SK-N-SH treated with all-trans-retinoic acid at 6 μM for 48 hours (cell line): Measurements from ENCODE around the gene CLCF1.

Experiments
- RARB ChIP-seq: fragments of 250-450 bp; sonication (Bioruptor Pico); IDR thresholded peaks from 2 replicates; pipeline ENCODE4 v1.8.0; 2021; ENCODE audit warnings: mild to moderate bottlenecking, moderate library complexity
- ZFP3 ChIP-seq: fragments of 250-450 bp; sonication (Bioruptor Pico); IDR thresholded peaks from 2 replicates; pipeline ENCODE4 v1.5.0; 2020; ENCODE audit warnings: mild to moderate bottlenecking, moderate library complexity

DNA sequence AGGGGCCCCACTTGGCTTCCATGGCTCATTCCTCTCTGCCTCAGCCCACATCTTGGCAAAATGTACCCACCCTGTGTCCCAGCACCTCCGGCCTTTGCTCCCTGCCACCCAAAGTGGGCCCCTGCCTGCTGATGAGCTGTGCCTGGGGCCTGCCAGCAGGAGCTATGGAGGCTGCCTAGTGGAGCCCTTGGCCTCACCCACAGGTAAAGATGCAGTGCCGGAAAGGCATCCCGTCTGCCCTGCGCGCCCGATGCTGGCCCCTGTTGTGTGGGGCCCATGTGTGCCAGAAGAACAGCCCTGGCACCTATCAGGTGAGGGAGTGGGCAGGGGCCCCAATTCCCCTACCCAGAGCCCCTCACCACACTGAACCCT, 31.8 kb upstream of the CLCF1 start:
- TF ChIP-seq RARB (CRISPR knock-in tag) (no peak), ZFP3 (CRISPR knock-in tag) (no peak)
